HG02884 (cell line): Measurements from ENCODE around the gene MSGN1.
"Not testable (repeated sequence)": the region's sequence is repeated elsewhere in the genome, so short reads cannot be mapped to it uniquely, and the experiment has no call there.

ENCODE experiments used
- ATAC-seq: cut with Tn5 transposase; IDR thresholded peaks from one replicate; pipeline ENCODE4 v1.9.1; 2021; ENCODE audit warnings: mild to moderate bottlenecking, moderate library complexity; ENCODE audit not compliant: unreplicated experiment

Gene MSGN1

DNA sequence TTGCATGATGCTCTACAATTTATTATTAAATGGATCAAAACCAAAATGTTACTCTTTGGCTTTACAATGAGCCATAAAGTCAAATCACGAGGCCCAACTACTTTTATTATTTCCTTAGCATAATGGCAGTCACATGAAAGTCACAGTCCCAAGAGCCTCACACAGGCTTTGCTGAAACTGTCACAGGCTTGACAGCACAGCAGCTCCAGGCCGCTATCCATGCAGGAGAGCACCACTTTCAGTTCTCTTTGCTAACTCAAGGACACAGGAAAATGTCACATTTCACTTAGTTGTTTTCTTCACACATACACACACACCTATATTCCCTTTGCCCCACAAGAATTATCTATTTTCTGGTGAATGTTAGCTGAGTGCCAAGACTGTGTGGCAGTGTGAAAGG is 11.1 kb upstream of the MSGN1 start:
- ATAC-seq, result peak; percentile 46

DNA sequence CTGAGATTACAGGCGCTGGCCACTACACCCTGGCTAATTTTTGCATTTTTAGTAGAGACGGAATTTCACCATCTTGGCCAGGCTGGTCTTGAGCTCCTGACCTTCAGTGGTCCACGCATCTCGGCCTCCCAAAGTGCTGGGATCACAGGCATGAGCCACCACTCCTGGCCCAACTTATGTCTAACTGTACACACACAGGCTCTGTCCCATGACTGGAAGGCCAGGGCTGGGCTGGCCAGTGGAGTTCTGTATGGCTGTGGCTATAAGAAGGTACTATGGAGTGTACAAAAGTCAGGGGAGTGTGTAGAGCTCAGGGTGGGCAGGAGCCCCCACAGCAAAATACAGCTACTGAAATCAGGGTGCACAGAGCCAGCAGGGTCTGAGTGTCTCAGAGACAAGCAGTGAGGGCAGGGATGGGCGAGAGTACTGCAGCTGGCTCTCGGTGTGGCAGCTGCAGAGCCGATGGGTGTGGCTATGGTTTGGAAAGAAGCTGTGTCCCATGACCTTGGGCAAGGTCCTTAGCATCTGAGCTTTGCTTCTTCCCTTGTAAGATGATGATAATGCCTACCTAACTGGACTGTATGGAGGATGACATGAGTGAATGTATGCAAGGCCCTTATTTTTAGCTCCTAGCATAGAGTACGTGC is 10.4 kb upstream of the MSGN1 start:
- ATAC-seq, result no peak

DNA sequence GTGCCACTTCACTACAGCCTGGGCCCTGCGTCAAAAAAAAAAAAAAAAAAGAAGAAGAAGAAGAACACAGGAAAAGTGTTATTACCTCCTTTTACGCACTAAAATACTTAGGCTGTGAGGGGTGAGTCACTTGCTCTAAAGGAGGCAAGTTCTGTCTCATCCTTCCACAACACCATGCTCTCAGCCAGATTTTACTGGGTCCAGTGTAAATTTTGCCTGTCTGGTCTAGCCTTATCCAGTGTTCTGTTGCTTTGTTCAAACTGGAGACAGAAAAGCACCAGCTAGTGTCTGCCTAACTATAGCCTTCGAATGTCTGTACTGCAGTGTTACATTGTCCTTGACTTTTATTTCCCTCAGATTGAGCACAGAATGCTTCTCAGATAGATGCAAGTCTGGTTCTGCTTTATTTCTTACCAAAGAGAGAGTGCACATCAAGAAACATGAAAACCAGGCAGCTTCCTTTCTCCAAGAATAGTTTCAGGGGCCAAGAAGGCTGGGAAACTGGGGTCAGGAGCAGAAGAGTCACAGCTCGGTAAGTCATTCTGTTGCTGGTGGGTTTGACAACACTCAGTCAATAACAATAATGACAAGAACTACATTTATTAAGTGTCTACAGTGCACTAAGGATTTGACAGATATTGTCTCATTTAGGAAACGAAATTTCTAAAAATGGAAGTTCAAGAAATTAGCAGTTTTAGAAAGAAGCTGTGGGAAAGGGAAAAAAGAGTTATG is 3.1 kb upstream of the MSGN1 start:
- peak; percentile 49 for ATAC-seq

DNA sequence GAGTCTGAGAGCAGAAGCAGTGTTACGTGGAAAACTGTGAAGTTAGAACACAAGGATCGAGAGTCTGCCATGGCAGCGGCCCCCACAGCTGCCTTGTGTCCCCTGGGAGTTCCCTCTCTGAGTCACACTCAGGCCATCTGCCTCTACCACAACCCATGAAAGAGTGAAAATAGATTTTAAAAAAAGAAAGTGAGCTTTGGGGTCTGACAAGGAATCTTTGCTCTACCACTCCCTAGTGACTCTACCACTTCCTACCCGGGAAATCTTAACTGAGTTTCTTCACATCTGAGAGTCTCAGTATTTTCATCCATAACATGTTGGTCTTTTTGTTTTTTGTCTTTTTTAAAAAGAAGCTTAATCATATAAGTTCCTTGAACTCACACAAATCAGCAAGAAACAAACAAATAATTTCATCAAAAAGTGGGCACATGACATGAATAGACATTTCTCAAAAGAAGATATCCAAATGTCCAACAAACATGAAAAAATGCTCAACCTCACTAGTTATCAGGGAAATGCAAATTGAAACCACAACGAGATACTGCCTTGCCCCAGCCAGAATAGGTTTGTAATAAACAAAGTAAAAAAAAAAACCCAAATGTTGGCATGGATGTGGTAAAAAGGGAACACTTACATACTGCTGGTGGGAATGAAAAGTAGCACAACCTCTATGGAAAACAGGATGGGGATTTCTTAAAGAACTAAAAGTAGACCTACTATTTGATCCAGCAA is 2.4 kb upstream of the MSGN1 start:
- peak; percentile 86 for ATAC-seq

DNA sequence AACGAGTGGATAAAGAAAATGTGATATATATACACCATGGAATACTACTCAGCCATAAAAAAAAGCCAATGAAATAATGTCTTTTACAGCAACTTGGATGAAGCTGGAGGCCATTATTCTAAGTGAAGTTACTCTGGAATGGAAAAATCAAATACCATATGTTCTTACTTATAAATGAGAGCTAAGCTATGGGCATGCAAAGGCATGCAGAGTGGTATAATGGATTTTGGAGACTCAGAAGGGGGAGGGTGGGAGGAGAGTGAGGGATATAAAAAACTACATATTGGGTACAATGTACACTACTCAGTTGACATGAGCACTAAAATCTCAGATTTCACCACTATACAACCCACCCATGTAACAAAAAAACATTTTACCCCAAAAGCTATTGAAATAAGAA is 1.7 kb upstream of the MSGN1 start:
- ATAC-seq, result no peak

DNA sequence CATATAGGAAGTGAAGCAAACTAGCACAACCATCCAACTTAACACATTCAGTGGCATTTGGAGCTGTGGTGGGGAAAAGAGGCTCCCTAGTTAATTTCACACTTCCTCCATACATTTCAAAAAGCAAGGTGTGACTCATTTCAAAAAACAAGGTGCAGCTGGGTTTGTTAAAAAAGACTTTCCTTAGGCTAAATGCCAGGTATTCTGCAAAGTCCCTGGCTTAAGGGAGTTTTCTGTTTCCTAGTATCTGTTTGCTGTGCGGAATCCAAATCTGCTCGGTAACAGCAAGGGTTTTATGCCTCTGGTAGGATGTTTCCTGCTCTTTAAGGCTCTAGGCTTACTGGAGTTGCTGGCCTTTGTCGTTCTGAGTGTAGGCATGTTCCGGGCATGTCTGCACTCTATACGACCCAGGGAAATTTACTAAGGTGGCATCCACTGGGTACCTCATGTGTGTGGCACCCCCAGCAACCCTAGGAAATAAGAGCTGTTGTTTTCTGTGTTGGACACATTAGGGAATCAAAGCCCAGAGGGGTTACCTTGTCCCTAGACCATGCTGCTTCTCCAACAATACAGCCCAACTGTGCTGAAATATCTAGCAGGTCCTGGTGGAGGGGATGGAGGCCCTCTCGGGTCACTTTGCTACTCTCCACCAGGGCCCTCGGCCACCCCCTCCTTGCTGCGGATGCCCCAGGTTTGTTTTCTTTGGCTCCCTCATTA is 634 bp upstream of the MSGN1 start:
- ATAC-seq, result peak; percentile 33

DNA sequence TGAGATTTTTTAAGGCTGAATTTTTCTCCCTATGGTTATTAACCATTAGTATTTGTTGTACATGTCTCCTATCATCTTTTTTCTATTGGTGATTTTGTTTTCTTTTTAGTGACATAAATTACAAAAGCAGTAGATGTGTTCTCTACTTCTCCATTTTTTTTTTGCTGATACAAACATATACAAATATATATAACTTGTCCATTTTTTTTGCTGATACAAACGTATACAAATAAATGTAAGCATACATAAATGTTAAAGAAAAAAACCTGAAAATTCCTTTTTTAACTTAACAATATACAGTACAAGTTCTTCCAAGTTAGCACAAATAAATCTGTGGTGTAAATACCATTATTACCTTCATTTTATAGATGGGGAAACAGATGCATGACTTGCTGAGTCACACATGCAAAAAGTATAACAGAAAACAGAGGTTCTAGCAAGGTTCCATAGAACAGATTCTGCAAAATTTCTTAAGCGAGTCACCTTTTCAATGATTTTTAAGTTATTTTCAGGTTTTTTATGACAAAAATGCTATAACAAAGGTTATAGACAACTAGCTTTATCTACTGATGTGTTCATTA is 2.1 kb downstream of the MSGN1 start:
- no peak for ATAC-seq

DNA sequence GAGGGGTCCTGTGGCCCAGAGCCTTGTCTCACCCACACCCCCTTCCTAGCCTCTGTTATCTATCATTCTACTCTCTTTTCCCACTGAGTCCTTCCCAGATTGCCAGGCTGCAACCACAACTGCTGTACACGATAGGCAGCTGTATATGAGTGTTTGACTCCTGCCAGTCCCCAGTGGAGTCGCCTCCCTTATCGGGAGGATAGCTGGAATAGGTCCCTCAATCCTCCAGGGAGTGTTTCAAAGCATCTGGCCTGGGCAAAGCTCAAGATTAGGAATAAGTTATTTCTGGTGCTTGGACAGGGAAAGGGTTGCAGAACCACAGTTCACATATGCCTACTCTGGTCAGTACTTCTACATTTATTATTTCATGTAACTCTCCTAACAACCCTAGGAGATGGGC is 4.8 kb downstream of the MSGN1 start:
- ATAC-seq, result no peak

DNA sequence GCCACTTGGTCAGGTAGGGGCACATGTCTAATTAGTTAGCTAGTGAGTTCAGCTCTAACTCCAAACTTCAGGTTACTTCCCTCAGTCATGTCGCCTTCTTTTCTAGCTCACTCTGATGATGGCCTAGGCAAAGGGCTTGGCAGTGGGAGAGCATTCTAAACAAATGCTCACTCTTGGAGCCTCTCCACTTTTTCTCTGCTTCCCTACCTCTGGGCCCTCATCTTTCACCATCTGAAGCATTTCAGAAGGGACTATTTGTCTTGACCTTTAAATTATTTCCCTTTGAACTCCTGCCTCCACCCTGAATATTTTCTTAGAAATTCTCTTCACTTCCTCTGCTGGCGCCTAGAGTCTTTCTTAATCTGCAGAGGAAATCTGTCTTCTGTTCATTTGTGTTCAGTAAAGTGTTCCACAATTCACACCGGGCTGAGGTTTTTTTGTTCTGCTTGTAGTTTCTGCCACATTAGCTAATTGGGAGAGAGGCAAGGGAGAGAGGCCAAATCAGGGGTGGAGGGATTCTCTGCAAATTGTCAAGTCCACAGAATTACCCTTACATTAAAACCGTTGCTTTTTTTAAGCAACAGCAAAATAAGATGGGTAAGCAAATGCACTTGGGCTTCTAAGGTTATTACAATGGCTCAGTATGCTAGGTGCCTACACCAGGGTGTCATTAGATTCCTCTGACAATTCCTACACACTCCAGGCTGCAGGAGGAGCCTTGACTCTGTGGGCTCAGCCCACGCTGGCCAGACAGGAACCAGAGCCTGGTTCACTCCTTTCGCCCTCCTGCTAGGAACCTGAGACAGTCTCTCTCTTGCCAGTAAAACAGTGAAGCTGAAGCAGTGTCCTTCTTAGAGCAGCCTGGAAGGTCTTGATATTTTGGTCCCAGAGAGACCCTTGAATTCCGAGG is 5.5 kb downstream of the MSGN1 start:
- ATAC-seq, result peak; percentile 34

DNA sequence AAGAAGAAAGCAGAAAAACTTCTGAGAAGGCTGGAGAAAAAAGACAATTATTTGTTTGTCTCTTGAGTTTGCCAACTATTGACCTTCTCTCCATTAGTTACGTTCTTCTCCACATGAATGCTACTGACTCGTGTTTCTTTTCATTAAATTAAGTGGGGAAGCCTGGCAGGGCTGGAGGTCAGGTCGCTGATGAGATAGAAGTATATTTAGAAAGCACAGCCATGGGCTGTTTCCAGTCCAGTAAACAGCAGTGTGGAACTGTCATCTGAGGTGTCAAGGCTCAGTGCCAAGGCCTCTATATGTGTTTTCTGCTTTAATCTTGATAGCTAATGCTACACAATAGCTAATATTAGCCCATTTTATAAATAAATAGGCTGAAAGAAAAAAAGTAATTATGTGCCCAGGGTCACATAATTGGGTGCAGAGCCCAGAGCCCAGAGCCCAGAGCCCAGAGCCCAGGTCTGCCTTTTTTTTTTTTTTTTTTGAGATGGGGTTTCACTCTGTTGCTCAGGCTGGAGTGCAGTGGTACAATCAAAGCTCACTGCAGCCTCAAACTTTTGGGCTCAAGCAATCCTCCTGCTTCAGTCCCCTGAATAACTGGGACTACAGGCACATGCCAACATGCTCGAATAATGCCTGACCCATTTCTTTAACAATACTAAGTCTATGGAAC is 6.3 kb downstream of the MSGN1 start:
- ATAC-seq, result peak; percentile 54

DNA sequence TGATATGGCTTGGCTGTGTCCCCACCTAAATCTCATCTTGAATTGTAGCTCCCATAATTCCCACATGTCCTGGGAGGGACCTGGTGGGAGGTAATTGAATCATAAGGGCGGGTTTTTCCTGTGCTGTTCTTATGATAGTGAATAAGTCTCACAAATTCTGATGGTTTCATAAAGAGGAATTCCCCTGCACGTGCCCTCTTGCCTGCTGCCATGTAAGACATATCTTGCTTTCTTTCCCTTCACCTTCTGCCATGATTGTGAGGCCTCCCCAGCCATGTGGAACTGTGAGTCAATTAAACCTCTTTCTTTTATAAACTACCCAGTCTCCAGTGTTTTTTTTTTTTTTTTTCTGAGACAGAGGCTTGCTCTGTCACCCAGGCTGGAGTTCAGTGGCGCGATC is 7.4 kb downstream of the MSGN1 start:
- ATAC-seq, result not testable (repeated sequence)

DNA sequence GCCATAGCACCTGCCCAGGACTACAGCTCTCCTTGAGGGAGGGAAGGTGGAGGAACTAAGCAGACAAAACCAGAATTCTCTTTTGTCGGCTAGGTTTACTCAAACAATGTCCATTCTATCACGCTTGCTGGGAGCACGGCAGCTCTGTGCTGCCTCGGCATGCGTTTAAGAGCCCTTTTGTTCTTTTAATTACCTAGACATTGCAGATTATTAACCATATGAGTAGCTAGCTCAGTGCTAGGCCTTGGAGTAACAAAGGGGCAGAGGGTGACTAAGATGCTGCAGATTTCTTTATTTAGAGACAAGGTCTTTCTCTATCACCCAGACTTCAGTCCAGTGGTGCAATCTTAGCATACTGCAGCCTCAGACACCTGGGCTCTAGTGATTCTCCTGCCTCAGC is 11.1 kb downstream of the MSGN1 start:
- no peak for ATAC-seq

DNA sequence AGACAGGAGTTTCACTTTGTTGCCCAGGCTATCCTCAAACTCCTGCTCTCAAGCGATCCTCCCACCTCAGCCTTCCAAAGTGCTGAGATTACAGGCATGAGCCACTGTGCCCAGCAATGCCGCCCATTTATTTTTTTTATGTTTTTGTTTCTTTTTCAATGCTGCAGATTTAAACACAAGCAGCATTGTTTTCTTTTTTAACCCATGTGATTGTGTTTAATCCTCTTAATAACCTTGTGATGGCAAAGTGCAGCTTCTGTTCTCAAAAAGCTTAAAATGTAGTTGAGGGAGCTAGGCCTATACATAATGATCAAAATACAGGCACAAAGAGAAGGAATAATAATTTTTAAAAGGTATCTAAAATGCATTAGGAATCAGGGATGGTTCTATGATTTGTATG is 11.5 kb downstream of the MSGN1 start:
- ATAC-seq, result no peak

DNA sequence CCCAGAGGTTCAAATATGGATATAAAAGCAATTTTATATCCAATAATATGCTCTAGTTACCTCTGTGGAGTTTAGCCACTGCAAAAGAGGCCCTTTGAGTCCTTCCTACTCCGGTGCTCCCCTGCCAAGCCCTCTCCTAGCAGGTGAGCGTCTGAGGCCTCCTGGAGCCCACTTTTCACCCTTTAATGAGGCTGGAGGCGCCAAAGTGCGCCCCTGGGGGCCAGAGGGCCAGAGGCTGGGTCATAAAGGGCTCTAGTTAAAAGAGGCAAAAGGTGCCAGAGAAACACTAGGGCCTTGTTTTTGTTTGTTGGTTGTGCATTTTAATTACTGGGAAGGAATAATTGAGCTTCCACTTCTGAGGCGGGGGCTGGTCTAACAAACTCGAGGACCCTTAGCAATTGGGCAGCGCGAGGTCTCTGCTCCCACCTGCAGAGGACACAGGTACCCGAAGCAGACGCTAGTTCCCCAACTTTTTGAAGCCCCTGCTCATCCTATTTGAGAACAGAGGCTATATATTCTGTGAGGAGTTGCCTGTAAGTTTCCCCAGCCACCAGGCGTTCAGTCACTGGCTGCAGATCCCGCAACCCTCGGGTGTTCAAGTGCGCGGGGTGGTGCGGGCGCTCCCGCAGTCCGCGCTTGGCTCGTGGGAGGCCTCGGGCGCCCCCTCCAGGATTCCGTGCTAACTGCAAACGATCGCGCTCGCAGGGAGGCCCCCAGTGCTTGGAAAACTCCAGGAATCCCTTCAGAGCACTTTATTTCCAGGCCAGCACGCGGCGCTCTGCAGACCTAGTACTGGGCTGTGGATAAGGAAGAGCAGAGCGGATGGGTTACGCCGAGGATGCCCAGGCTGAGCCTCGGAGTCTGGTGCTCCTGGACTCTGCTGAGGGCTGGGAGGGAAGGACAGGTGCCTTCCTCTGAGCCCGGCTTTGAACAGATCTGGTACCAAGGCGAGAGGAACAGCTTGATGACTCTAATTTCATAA is 14.1 kb downstream of the MSGN1 start:
- ATAC-seq, result peak; percentile 88

DNA sequence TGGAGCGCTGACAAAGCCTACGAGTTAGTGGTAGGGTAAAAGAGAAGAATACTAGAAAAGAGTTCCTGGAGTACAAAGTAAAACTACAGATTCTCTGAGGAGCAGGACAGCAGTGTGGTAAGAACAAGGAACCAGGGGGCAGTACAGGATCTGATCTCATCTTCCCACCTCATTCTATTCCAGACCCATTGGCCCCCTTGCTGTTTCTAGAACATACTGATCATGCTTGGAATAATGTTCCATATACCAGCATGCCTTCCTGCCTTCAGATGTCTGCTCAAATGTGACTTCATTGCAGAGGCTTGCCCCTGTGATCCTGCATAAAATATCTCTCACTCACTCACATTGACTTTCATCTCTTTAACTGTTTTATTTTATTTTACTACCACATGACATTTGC is 19.3 kb downstream of the MSGN1 start:
- ATAC-seq, result no peak

DNA sequence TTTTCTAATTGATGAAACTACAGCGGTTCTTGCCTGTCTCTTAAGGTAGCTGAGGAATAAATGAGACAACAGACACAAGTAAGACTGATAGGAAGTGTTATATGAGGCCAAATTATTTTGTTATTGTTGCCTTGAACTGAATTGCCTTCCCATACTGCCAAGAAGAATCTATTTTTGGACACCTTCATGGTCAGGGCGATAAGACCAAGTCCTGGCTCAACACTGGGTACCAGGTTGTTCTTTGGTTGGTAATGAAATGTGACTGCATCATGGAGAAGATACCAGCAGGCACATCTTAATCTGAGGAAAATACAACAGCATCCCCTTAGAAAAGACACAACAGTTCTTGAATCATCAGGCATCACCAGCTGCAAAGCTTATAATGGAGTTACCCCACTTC is 23.7 kb downstream of the MSGN1 start:
- ATAC-seq, result no peak

DNA sequence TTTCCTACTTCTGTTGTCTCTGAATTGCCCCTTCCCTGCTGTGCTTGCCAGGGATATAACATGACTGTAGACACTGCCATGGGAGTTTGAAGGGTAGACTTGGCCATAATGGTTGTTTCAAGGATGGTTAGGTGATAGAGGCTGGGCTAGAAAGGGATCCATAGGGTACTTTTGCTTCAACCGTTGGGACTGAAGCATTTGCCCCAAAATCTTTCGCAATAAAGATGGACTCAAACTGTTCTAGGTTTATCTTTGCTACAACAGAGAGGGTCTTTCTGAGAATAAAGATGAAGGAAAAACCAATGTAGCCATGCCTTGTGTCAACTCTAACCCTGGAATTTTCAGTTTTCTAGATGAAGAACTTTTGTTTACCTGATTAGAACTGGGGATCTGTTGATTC is 27.2 kb downstream of the MSGN1 start:
- no peak for ATAC-seq

DNA sequence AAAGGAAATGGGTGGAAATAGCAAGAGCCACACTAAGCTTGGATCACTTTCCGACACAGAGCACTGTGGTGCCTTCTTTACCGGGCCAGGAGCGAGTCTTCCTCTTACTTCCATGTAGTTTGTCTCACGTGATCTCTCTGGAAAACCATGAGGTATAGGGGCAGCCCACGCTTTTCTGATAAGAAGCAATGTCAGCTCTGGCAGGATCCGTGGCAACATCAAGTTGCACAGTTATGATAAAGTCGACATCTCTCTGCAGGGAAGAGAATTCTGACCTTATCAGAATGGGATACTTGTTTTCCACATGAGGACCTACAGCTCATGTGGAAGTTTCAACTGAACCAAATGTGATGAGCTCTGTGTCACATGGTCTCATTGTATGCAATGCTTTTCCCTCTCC is 29.5 kb downstream of the MSGN1 start:
- no peak for ATAC-seq
